GM19351 (cell line): ENCODE measurements around the gene PLA2G6.

Experiments used
- ATAC-seq: cut with Tn5 transposase; IDR thresholded peaks from one replicate; pipeline ENCODE4 v1.9.1; 2021; ENCODE audit warnings: mild to moderate bottlenecking, moderate library complexity; ENCODE audit not compliant: unreplicated experiment

The PLA2G6 gene

GRCh38 chr22:38112381-38112780 is 69.2 kb downstream of the PLA2G6 start:
- ATAC-seq: no peak

- ATAC-seq: no peak
These were observed 69.7 kb downstream of the PLA2G6 start for GRCh38 chr22:38111925-38112355.

GRCh38 chr22:38110863-38111852 is 70.5 kb downstream of the PLA2G6 start:
- ATAC-seq: no peak

GRCh38 chr22:38110008-38110862 is 71.4 kb downstream of the PLA2G6 start, which contains the start of gene BAIAP2L2:
TSS of gene BAIAP2L2 (minus strand) at chr22:38110684. CDS start at chr22:38110525, 159 bp downstream.
- no peak for ATAC-seq

- ATAC-seq: no peak
These were observed 72.1 kb downstream of the PLA2G6 start for GRCh38 chr22:38109371-38110001.

GRCh38 chr22:38108561-38109319 is 72.9 kb downstream of the PLA2G6 start:
- ATAC-seq: no peak

GRCh38 chr22:38107692-38108515 is 73.7 kb downstream of the PLA2G6 start:
- no peak for ATAC-seq

GRCh38 chr22:38106814-38107578 is 74.6 kb downstream of the PLA2G6 start:
- ATAC-seq: no peak

- no peak for ATAC-seq
These were observed 77.5 kb downstream of the PLA2G6 start for GRCh38 chr22:38104084-38104483.

GRCh38 chr22:38103641-38104040 is 78.0 kb downstream of the PLA2G6 start:
- no peak for ATAC-seq

GRCh38 chr22:38098410-38099249 is 83.0 kb downstream of the PLA2G6 start:
- ATAC-seq: no peak

- no peak for ATAC-seq
These were observed 83.8 kb downstream of the PLA2G6 start for GRCh38 chr22:38097557-38098409.

GRCh38 chr22:38097058-38097457 is 84.6 kb downstream of the PLA2G6 start:
- no peak for ATAC-seq

GRCh38 chr22:38089474-38089851 is 92.2 kb downstream of the PLA2G6 start:
- no peak for ATAC-seq

- no peak for ATAC-seq
These were observed 92.8 kb downstream of the PLA2G6 start for GRCh38 chr22:38088629-38089473.

GRCh38 chr22:38087855-38088254 is 93.8 kb downstream of the PLA2G6 start:
- ATAC-seq: no peak
